Measurements from ENCODE around the gene FAM131B.

The FAM131B gene

GRCh38 chr7:143384148-143384547 is 21.6 kb upstream of the FAM131B start:
- no peak for DNase-seq (ENCODE audit: low read depth)
- peak overlapping the region; percentile 93 for H3K4me3 ChIP-seq (ENCODE audit: low read depth, low read length)

DNA sequence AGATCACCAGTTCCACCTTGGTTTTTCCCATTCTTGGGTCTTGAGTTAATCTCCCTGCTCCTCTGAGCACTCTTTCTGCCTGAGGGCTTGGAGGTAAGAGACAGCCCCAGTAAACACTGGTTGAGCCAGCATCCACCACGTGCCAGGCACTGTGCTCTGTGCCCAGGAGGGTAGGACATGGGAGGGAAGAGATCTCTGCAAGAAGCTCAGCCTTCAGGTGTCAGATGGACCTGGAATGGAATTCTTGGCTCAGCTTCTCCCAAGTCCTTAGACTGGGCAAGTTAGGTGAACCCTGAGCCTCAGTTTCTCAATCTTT is 21.1 kb upstream of the FAM131B start:
- peak overlapping the region; percentile 93 for H3K4me3 ChIP-seq (ENCODE audit: low read depth, low read length)

GRCh38 chr7:143382791-143383641 is 20.5 kb upstream of the FAM131B start:
- no peak for DNase-seq (ENCODE audit: low read depth)
- peak overlapping the region; percentile 93 for H3K4me3 ChIP-seq (ENCODE audit: low read depth, low read length)

More for the DNA sequence above, 21.1 kb upstream of the FAM131B start:
- DNase-seq (ENCODE audit: low read depth): no peak

DNA sequence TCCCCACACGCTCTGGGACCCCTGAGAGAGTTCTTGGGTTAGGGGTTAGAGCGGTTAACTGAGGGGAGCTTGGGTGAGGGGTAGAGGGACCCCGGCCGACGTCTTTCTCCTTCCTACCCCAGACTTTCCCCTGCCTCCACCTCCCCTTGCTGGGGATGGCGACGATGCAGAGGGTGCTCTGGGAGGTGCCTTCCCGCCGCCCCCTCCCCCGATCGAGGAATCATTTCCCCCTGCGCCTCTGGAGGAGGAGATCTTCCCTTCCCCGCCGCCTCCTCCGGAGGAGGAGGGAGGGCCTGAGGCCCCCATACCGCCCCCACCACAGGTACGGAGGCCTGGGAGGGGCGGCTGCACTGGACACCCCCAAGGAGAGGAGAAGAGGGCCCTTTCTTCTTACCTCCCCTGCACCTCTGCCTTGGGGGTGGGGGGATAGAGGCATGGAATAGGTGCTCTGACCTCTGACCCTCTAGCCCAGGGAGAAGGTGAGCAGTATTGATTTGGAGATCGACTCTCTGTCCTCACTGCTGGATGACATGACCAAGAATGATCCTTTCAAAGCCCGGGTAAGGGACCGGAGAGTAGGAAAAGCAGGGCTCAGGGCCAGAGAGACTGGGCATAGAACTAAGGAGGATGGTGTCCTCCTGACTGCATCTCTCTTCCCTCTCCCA is 19.7 kb upstream of the FAM131B start:
- H3K4me3 ChIP-seq (ENCODE audit: low read depth, low read length): peak overlapping the region; percentile 93
- DNase-seq (ENCODE audit: low read depth): no peak

GRCh38 chr7:143381427-143382125 is 19.1 kb upstream of the FAM131B start:
- peak overlapping the region; percentile 93 for H3K4me3 ChIP-seq (ENCODE audit: low read depth, low read length)
- peak; percentile 52 for DNase-seq (ENCODE audit: low read depth)

DNA sequence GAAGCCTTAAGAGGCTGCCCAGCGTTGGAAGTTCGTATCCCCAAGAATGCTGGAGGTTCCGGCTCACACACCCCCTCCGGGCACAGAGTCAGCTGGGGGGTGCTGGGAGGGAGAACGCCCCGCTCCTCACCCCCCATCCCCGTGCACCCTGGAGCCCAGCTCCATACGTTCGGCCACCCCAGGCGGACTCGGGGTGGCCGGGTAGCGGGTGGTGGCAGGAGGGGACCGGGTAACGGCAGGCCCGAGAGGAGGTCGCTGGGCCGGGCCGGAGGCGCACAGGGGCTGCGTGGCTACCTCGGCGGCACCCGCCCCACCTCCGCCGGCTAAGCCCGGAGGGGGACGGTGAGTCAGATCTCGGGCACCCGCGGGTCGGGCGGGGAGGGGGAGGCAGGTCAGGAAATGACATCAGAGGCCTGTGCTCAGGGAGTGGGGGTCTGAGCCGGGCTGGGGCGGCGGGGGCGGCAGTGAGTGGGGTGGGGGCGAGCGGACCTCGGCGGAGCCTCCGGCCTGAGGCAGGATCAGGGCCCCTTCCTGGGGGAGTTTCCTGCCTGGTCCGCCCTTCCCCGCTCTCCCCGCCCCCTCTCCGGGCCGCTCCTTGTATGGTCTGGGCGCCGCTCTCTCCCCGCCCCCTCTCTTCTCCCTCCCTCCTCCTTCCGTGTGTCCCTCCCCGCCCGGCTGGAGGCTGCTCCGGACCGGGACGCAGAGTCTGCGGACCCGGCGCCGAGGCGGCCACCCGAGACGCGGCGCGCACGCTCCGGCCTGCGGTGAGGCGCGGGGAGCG is 18.3 kb upstream of the FAM131B start, which contains the start of gene ZYX:
TSS of gene ZYX (plus strand) at position 700 of the 781 bp plus-strand sequence. CDS start 227 bp downstream, outside the sequence.
- peak; percentile 92 for DNase-seq (ENCODE audit: low read depth)

DNA sequence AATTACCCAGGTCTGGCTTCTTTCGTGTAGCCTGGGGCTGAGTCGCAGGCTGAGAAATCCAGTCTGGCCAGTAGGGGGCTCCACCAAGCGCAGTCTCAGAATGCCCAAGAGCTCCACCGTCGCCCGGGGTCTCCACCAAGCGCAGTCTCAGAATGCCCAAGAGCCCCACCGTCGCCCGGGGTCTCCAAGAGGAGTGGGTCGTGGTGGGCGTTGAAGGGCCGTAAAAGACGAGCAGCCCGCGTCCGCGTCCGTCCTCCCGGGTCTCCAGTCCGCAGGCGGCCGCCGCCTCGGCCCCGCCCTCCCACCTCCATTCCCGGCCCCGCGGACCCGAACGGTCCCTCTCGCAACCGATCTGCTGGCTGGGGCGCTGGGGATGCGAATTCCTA is 17.7 kb upstream of the FAM131B start:
- peak; percentile 48 for DNase-seq (ENCODE audit: low read depth)
- H3K4me3 ChIP-seq (ENCODE audit: low read depth, low read length): peak overlapping the region; percentile 93

More for the DNA sequence above, 18.3 kb upstream of the FAM131B start, which contains the start of gene ZYX:
- peak within 1 kb of the TSS; percentile 93 for H3K4me3 ChIP-seq (ENCODE audit: low read depth, low read length)

GRCh38 chr7:143379611-143380259 is 17.2 kb upstream of the FAM131B start:
- H3K4me3 ChIP-seq (ENCODE audit: low read depth, low read length): peak overlapping the region; percentile 93
- no peak for DNase-seq (ENCODE audit: low read depth)

GRCh38 chr7:143376396-143376795 is 13.9 kb upstream of the FAM131B start:
- DNase-seq (ENCODE audit: low read depth): no peak
- H3K4me3 ChIP-seq (ENCODE audit: low read depth, low read length): no peak overlapping the region

DNA sequence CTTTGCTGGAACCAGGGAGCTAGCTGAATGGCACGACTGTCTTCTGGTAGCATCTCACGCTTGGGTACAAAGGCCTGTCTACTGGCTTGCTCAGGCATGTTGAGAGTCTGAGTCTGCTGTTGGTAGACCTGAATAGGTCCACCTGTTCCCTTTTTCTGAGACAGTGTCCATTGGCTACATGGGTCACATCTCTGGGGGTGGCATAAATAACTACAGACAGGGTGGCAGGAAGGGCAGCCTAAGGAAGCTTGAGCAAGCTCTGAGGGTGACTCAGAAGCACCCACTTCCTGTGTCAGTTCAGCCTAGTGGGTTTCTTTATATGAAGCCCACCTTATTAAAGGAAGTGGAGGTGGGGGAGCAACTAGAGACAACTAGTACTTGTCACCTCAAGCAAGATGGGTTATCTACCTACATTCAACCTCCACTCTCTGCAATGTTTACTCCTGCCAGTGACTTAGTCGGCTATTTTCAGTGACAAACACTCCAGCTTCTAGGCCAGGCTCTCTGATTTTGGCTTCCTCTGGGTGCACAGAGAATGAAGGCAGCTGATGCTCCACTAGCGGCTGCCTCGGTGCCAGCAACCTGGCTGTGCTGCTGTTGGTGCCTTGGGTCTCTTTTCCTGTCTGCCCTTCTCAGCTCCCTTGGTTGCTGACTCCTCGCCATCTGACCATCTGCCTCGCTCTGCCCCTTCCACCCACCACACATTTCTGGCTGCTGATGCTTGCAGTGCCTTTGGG is 13.0 kb upstream of the FAM131B start:
- DNase-seq (ENCODE audit: low read depth): no peak
- H3K4me3 ChIP-seq (ENCODE audit: low read depth, low read length): no peak overlapping the region

DNA sequence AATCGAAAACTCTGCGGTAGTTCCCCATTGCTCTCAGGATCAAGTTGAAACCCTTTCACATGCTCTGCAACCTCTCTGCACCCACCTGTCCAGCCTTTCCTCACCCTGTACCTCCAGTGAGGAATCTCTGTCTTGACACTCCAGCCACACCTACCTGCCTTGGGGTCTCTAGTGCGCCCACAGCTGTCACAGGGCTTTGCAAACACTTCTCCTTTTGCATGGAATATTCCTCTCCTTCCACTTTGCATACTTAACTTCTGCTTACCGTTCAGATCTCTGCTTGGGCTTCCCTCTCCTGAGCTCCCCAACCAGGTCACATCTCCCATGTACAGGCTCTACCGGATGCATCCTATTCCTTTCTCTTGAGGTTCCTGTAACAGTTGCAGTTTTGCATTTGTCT is 12.0 kb upstream of the FAM131B start:
- DNase-seq (ENCODE audit: low read depth): no peak
- no peak overlapping the region for H3K4me3 ChIP-seq (ENCODE audit: low read depth, low read length)

GRCh38 chr7:143373255-143373794 is 10.8 kb upstream of the FAM131B start:
- no peak overlapping the region for H3K4me3 ChIP-seq (ENCODE audit: low read depth, low read length)
- no peak for DNase-seq (ENCODE audit: low read depth)

GRCh38 chr7:143372070-143372469 is 9.6 kb upstream of the FAM131B start:
- no peak overlapping the region for H3K4me3 ChIP-seq (ENCODE audit: low read depth, low read length)
- no peak for DNase-seq (ENCODE audit: low read depth)

DNA sequence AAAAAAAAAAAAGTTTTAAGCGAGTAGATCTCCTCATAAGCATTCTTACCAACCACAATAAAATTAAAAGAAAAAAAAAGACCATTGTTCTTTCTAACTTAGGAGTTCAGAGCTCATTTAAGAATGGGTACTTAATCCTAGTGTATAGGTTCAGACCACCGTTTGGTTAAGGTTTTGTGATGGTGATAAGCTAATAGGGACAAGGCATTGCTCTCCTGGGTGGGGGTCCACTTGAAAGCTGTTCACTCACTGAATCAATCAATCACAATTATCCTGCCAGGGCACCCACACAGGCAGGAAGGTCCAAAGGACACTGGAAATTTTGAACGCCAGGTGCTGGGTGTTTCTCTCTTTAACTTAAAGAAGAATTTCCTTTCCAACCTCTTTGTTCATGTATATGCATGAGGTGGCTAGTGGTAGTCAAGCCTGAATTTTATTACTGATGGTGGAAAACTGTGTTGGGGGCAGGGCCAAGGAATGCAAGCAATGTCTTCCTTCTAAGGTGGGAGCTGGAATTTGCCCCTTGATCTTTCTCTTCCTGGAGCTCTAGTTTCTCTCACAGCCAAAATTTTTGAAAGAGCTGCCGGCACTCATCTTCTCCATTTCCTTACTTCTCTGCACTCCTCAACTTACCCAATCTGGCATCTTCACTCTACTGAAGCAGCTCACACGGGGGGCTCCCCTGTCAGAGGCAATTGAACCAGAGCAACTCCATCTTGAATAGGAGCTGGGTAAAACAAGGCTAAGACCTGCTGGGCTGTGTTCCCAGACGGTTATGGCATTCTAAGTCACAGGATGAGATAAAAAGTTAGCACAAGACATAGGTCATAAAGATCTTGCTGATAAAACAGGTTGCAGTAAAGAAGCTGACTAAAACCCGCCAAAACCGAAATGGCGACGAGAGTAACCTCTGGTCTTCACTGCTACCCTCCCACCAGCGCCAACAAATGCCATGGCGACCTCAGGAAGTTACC is 7.5 kb upstream of the FAM131B start:
- H3K4me3 ChIP-seq (ENCODE audit: low read depth, low read length): no peak overlapping the region
- no peak for DNase-seq (ENCODE audit: low read depth)

DNA sequence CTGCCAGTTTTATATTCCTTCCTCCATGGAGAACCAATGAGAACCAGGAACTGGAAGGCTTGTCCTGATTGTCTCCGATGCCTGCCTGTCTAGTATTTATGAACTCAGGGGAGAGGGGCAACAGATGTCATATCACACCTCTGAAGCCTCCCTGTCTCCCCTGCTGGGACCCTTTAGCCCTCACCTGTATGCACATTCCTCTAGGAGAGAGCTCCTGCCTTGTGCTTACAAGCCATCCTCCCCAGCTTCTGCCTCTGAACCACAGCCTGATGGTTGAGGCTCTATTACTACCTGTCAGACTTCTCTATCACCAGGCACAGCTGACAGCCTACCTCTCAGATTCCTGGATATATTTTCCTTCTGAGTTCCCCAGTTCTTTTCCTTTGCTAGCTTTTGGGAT is 5.9 kb upstream of the FAM131B start:
- DNase-seq (ENCODE audit: low read depth): no peak
- H3K4me3 ChIP-seq (ENCODE audit: low read depth, low read length): no peak overlapping the region

DNA sequence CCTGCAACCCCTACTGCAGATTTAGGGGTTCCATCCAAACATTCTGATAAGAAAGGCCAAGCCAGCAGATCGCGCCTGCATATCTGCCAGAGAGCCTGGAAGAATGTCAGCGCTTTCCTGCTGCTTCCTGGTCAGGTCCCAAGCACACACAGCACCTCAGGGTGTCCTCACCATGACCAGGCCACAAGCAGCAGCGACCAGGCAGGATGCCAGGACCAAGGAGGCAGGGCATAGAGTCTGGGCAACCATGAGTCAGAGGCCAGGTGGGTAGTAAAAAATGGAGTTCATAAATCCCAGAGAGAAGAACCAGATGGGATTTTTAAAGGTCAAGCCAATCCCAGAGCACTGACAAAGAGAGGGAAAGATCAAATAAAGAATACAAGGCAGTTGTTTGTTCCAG is 5.5 kb upstream of the FAM131B start:
- H3K4me3 ChIP-seq (ENCODE audit: low read depth, low read length): no peak overlapping the region
- no peak for DNase-seq (ENCODE audit: low read depth)

Data from skeletal muscle cell (primary cell).